ENCODE measurements around the gene NACC1.

NACC1 gene

DNA sequence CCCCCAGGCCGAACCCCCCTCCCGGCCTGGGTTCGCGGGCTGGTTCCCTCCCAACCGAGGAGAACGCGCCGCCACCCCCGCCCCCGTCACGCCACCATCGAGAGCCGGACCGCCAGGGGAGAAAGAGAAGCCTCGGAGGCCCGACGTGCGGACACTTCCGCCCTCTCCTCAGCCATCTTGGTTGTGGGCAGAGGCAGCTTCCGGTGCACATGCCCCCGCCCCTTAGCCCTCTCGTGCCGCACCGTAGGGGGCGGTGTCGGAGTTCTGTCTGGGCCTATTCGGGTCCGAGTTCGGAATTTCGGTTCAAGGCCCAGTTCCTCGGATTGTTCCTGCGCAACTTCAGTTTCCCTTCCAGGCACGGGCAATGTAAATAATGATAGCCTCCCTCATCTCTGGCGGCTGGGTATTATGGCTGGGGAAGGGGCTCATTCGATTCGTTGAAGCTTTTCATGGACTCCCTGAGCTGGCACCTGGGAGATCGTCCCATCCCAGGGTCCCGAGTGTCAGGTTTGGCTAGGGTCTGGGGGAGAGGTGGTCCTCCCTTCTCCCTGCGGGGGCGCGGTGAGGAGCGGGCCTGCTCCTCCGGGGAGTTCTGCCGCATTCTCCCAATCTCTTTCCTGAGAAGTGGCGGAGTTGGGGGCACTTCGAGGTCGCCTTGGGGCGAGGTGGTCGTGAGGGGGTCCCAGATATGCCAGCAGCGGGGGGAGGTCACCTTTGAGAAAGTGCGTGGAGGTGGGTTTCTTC is 32.3 kb downstream of the NACC1 start, which contains the start of the genes IER2 and STX10 (continued):
- TF ChIP-seq, protein P1, sequence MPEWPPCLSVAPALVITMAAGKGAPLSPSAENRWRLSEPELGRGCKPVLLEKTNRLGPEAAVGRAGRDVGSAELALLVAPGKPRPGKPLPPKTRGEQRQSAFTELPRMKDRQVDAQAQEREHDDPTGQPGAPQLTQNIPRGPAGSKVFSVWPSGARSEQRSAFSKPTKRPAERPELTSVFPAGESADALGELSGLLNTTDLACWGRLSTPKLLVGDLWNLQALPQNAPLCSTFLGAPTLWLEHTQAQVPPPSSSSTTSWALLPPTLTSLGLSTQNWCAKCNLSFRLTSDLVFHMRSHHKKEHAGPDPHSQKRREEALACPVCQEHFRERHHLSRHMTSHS (tag by site-specific recombination; IDR thresholded peaks at IDR 0.05): no peak
- TF ChIP-seq ZNF174 (tag by site-specific recombination; IDR thresholded peaks at IDR 0.05): no peak
- no peak for TF ChIP-seq ZNF792 (tag by site-specific recombination; IDR thresholded peaks at IDR 0.05)
- TF ChIP-seq ZNF341 (tag by site-specific recombination; IDR thresholded peaks at IDR 0.05; ENCODE audit: low read depth): no peak
- no peak for TF ChIP-seq SALL2 (tag by site-specific recombination; IDR thresholded peaks at IDR 0.05; ENCODE audit: borderline replicate concordance)
- TF ChIP-seq KLF7 (tag by site-specific recombination; IDR thresholded peaks at IDR 0.05; ENCODE audit: borderline replicate concordance): peak; percentile 66; the same call in 1 of the 2 replicates

DNA sequence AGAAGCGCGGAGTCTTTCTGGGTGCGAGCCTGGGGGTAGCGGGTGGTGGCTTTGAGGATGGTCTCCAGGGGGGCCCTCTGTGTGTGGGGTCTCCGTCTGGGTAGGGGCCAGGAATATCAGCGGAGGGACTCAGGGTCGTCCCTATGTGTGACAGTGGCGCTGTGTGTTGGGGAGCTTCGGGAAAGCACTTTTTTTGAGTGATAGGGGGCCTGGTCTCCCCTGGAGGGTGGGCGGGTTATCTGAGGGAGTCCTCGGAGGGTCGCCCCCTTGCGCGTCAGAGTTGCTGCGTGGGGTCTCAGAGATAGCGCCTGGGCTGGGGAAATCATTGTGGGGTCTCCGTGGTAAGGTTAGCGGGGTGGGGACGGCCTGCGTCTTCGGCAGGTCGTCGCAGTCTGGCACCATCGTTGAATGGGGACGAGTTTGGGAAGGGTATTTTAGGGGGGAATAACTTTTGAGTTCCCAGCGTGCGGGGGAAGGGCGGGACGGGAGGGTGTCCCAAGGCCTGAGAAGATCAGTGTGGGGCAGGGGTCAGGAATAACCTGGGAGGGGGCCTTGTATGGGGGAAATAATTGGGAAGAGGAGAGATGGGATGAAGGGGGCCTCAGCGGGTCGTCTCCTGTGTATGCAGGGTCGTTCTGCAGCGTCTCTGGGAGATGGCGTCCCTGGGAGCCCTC is 33.0 kb downstream of the NACC1 start:
- no peaks in the 10 kb centered on the region for H3K9me3 ChIP-seq (ENCODE audit: control insufficient read depth, insufficient read depth, low read depth, low read length)
- CTCF ChIA-PET: interaction anchor here (0.8 kb wide), 1 partner anchor 36 kb away, joined by 3 read pairs; no protein-coding TSS in a partner anchor
- POLR2A ChIA-PET: interaction anchor here (0.5 to 2.8 kb wide), 8 partner anchors 9 to 44 kb away, joined by 3 to 27 read pairs (median 4); partner anchors contain the start of gene NACC1
- H3K4me3 ChIP-seq (ENCODE audit: low read depth, low read length): peak overlapping the region; percentile 83
- H3K36me3 ChIP-seq (ENCODE audit: control insufficient read depth in 2 of 2, insufficient read depth in 1 of 2, low read length in 2 of 2): peaks cover 3 to 11% of the 10 kb centered on the region in 2 experiments; a peak in 2 of 3 replicates
- H3K4me1 ChIP-seq (ENCODE audit: control insufficient read depth, insufficient read depth, low read length): peaks cover 10% of the 10 kb centered on the region
- H3K27ac ChIP-seq (ENCODE audit: extremely low read depth, low read depth, low read length): peak overlapping the region; percentile 86
- TF ChIP-seq YY2 (tag by site-specific recombination; IDR thresholded peaks at IDR 0.05) (0 out of 2 replicates have a peak, but pooled peaks have one; percentile 37), ZFP37 (tag by site-specific recombination; IDR thresholded peaks at IDR 0.05) (no peak), ZBTB7A (tag by site-specific recombination; IDR thresholded peaks at IDR 0.05; ENCODE audit: low read depth) (peak; percentile 94), OSR2 (tag by site-specific recombination; IDR thresholded peaks at IDR 0.05) (no peak), ZNF76 (tag by site-specific recombination; IDR thresholded peaks at IDR 0.05; ENCODE audit: borderline replicate concordance, low read depth) (peak; percentile 71), ZNF623 (tag by site-specific recombination; IDR thresholded peaks at IDR 0.05) (peak; percentile 17; the same call in 1 of the 2 replicates), WT1 (tag by site-specific recombination; IDR thresholded peaks at IDR 0.05) (peak; percentile 51), ZFHX2 (tag by site-specific recombination; conservative IDR thresholded peaks at IDR 0.05) (0 out of 2 replicates have a peak, but pooled peaks have one; percentile 20), ZFP3 (tag by site-specific recombination; IDR thresholded peaks at IDR 0.05; ENCODE audit: low read depth) (no peak), KLF7 (tag by site-specific recombination; IDR thresholded peaks at IDR 0.05; ENCODE audit: borderline replicate concordance) (peak; percentile 62; the same call in 1 of the 2 replicates), ZNF16 (tag by site-specific recombination; IDR thresholded peaks at IDR 0.05; ENCODE audit: low read depth) (no peak), ZNF610 (tag by site-specific recombination; IDR thresholded peaks at IDR 0.05; ENCODE audit: borderline replicate concordance) (peak; percentile 21; the same call in 1 of the 2 replicates), ZIC2 (tag by site-specific recombination; IDR thresholded peaks at IDR 0.05) (peak; percentile 96), KLF16 (tag by site-specific recombination; IDR thresholded peaks at IDR 0.05) (peak; percentile 11; the same call in 1 of the 2 replicates), BCL11A (tag by site-specific recombination; IDR thresholded peaks at IDR 0.05; ENCODE audit: low read depth) (peak; percentile 76; the same call in 1 of the 2 replicates), ZBTB1 (tag by site-specific recombination; IDR thresholded peaks at IDR 0.05) (0 out of 2 replicates have a peak, but pooled peaks have one; percentile 63), ZSCAN16 (tag by site-specific recombination; IDR thresholded peaks at IDR 0.05) (peak; percentile 45; the same call in 1 of the 2 replicates), YY1 (tag by site-specific recombination; IDR thresholded peaks at IDR 0.05) (peak; percentile 56; the same call in 1 of the 2 replicates)
- TF ChIP-seq, protein P2, sequence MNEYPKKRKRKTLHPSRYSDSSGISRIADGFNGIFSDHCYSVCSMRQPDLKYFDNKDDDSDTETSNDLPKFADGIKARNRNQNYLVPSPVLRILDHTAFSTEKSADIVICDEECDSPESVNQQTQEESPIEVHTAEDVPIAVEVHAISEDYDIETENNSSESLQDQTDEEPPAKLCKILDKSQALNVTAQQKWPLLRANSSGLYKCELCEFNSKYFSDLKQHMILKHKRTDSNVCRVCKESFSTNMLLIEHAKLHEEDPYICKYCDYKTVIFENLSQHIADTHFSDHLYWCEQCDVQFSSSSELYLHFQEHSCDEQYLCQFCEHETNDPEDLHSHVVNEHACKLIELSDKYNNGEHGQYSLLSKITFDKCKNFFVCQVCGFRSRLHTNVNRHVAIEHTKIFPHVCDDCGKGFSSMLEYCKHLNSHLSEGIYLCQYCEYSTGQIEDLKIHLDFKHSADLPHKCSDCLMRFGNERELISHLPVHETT (tag by site-specific recombination; IDR thresholded peaks at IDR 0.05): peak; percentile 27; the same call in 1 of the 2 replicates
- TF ChIP-seq, protein P3, sequence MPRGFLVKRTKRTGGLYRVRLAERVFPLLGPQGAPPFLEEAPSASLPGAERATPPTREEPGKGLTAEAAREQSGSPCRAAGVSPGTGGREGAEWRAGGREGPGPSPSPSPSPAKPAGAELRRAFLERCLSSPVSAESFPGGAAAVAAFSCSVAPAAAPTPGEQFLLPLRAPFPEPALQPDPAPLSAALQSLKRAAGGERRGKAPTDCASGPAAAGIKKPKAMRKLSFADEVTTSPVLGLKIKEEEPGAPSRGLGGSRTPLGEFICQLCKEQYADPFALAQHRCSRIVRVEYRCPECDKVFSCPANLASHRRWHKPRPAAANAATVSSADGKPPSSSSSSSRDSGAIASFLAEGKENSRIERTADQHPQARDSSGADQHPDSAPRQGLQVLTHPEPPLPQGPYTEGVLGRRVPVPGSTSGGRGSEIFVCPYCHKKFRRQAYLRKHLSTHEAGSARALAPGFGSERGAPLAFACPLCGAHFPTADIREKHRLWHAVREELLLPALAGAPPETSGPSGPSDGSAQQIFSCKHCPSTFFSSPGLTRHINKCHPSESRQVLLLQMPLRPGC (tag by site-specific recombination; IDR thresholded peaks at IDR 0.05): 0 out of 2 replicates have a peak, but pooled peaks have one; percentile 21
- TF ChIP-seq, protein P4, sequence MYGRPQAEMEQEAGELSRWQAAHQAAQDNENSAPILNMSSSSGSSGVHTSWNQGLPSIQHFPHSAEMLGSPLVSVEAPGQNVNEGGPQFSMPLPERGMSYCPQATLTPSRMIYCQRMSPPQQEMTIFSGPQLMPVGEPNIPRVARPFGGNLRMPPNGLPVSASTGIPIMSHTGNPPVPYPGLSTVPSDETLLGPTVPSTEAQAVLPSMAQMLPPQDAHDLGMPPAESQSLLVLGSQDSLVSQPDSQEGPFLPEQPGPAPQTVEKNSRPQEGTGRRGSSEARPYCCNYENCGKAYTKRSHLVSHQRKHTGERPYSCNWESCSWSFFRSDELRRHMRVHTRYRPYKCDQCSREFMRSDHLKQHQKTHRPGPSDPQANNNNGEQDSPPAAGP (tag by site-specific recombination; IDR thresholded peaks at IDR 0.05): peak; percentile 78
- TF ChIP-seq, protein P5, sequence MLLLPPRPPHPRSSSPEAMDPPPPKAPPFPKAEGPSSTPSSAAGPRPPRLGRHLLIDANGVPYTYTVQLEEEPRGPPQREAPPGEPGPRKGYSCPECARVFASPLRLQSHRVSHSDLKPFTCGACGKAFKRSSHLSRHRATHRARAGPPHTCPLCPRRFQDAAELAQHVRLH (tag by site-specific recombination; IDR thresholded peaks at IDR 0.05): peak; percentile 78
- TF ChIP-seq, protein P6, sequence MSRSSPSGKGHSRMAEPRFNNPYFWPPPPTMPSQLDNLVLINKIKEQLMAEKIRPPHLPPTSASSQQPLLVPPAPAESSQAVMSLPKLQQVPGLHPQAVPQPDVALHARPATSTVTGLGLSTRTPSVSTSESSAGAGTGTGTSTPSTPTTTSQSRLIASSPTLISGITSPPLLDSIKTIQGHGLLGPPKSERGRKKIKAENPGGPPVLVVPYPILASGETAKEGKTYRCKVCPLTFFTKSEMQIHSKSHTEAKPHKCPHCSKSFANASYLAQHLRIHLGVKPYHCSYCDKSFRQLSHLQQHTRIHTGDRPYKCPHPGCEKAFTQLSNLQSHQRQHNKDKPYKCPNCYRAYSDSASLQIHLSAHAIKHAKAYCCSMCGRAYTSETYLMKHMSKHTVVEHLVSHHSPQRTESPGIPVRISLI (tag by site-specific recombination; IDR thresholded peaks at IDR 0.05): no peak
